H9 (cell line): Measurements from ENCODE around the gene ACOT11. TPM values are rescaled to one million over a fixed set of nuclear protein-coding genes. Genes with fewer than 3 reads are reported as not detected.

Source experiments
- DNase-seq: peaks from one replicate; pipeline ENCODE4 v3.0.0-alpha.2; 2017
- H2AFZ ChIP-seq: one replicate; pipeline ENCODE4 v1.6.1; 2013; ENCODE audit warnings: mild to moderate bottlenecking, low read length, control low read depth, moderate library complexity
- H2AK5ac ChIP-seq: 2 replicates; pipeline ENCODE4 v1.6.1; 2013; ENCODE audit warnings: low read length, control low read depth, mixed read lengths; ENCODE audit not compliant: insufficient read length
- H2BK120ac ChIP-seq: one replicate; pipeline ENCODE4 v1.6.1; 2013; ENCODE audit warnings: low read depth, mild to moderate bottlenecking, low read length, control low read depth, inconsistent platforms; ENCODE audit not compliant: poor library complexity, severe bottlenecking
- H2BK12ac ChIP-seq: 2 replicates; pipeline ENCODE4 v1.6.1; 2013; ENCODE audit warnings: low read length, control low read depth, mixed read lengths, low read depth; ENCODE audit not compliant: insufficient read length
- H2BK15ac ChIP-seq: 2 replicates; pipeline ENCODE4 v1.6.1; 2013; ENCODE audit warnings: low read depth, low read length, control low read depth
- H2BK20ac ChIP-seq: one replicate; pipeline ENCODE4 v1.6.1; 2013; ENCODE audit warnings: low read depth, mild to moderate bottlenecking, low read length, control low read depth, inconsistent platforms; ENCODE audit not compliant: poor library complexity, severe bottlenecking
- H2BK5ac ChIP-seq: 2 replicates; pipeline ENCODE4 v1.6.1; 2013; ENCODE audit warnings: low read length, control low read depth, mixed read lengths; ENCODE audit not compliant: insufficient read length
- H3K14ac ChIP-seq: 2 replicates; pipeline ENCODE4 v1.6.1; 2013; ENCODE audit warnings: low read length, control low read depth; ENCODE audit not compliant: insufficient read depth
- H3K18ac ChIP-seq: 2 replicates; pipeline ENCODE4 v1.6.1; 2013; ENCODE audit warnings: low read depth, mild to moderate bottlenecking, mixed read lengths, low read length, control low read depth; ENCODE audit not compliant: insufficient read length
- H3K23ac ChIP-seq: 2 replicates; pipeline ENCODE4 v1.6.1; 2013; ENCODE audit warnings: low read length, control low read depth, mixed read lengths, low read depth; ENCODE audit not compliant: insufficient read length
- H3K23me2 ChIP-seq: 2 replicates; pipeline ENCODE4 v1.6.1; 2013; ENCODE audit warnings: low read depth, mild to moderate bottlenecking, mixed read lengths, low read length, control low read depth; ENCODE audit not compliant: insufficient read length, poor library complexity, severe bottlenecking
- H3K27ac ChIP-seq: 2 replicates; pipeline ENCODE4 v1.5.1; 2013; ENCODE audit warnings: low read length, control low read depth, mixed read lengths, low read depth; ENCODE audit not compliant: insufficient read length
- H3K27me3 ChIP-seq: 2 replicates; pipeline ENCODE4 v1.6.1; 2013; ENCODE audit warnings: low read length, control low read depth, inconsistent platforms; ENCODE audit not compliant: insufficient read depth
- H3K4ac ChIP-seq: 2 replicates; pipeline ENCODE4 v1.6.1; 2013; ENCODE audit warnings: low read depth, mild to moderate bottlenecking, control low read depth, inconsistent platforms, low read length, moderate library complexity
- H3K4me1 ChIP-seq: 2 replicates; pipeline ENCODE4 v1.6.1; 2013; ENCODE audit warnings: low read length, control low read depth, inconsistent platforms; ENCODE audit not compliant: insufficient read depth
- H3K4me2 ChIP-seq: 2 replicates; pipeline ENCODE4 v1.6.1; 2013; ENCODE audit warnings: low read length, control low read depth, mixed read lengths; ENCODE audit not compliant: insufficient read length, insufficient read depth
- H3K56ac ChIP-seq: 2 replicates; pipeline ENCODE4 v1.6.1; 2013; ENCODE audit warnings: low read depth, mild to moderate bottlenecking, mixed read lengths, low read length, control low read depth; ENCODE audit not compliant: insufficient read length
- H3K79me1 ChIP-seq: 2 replicates; pipeline ENCODE4 v1.6.1; 2013; ENCODE audit warnings: low read depth, mild to moderate bottlenecking, moderate library complexity, low read length, control low read depth, inconsistent platforms; ENCODE audit not compliant: insufficient read depth, poor library complexity, severe bottlenecking
- H3K79me2 ChIP-seq: 2 replicates; pipeline ENCODE4 v1.6.1; 2013; ENCODE audit warnings: low read length, control low read depth, inconsistent platforms; ENCODE audit not compliant: insufficient read depth
- H3K9ac ChIP-seq: 2 replicates; pipeline ENCODE4 v1.6.1; 2013; ENCODE audit warnings: low read length, control low read depth, mixed read lengths; ENCODE audit not compliant: insufficient read length; ENCODE audit errors: extremely low read depth
- H3K9me3 ChIP-seq: one replicate; pipeline ENCODE4 v1.6.1; 2013; ENCODE audit warnings: low read depth, low read length, inconsistent platforms; ENCODE audit not compliant: control insufficient read depth
- H3T11ph ChIP-seq: one replicate; pipeline ENCODE4 v1.6.1; 2013; ENCODE audit warnings: mild to moderate bottlenecking, low read length, control low read depth, inconsistent platforms
- H4K20me1 ChIP-seq: one replicate; pipeline ENCODE4 v1.6.1; 2013; ENCODE audit not compliant: control insufficient read depth, insufficient read length, insufficient read depth
- H4K5ac ChIP-seq: 2 replicates; pipeline ENCODE4 v1.6.1; 2013; ENCODE audit warnings: low read depth, mild to moderate bottlenecking, mixed read lengths, low read length, control low read depth; ENCODE audit not compliant: insufficient read length
- H4K8ac ChIP-seq: replicated peaks from 2 replicates; pipeline ENCODE4 v1.6.1; 2013; ENCODE audit warnings: low read length, control low read depth, mixed read lengths, low read depth; ENCODE audit not compliant: insufficient read length
- H4K91ac ChIP-seq: 2 replicates; pipeline ENCODE4 v1.6.1; 2013; ENCODE audit warnings: low read depth, mild to moderate bottlenecking, moderate library complexity, mixed read lengths, low read length, control low read depth; ENCODE audit not compliant: insufficient read length
- H3K27ac Mint-ChIP-seq, 3 experiments: 2 replicates in 2 of 3; 3 replicates in 1 of 3; pipeline ENCODE4 v1.8.0; 2020 to 2021; ENCODE audit warnings: mixed read lengths in 3 of 3, mild to moderate bottlenecking in 1 of 3, moderate library complexity in 1 of 3
- H3K27me3 Mint-ChIP-seq: 2 replicates; pipeline ENCODE4 v1.8.0; 2021; ENCODE audit warnings: low read depth, mild to moderate bottlenecking, moderate library complexity, mixed read lengths
- H3K36me3 Mint-ChIP-seq, 3 experiments: 2 replicates in 2 of 3; 3 replicates in 1 of 3; pipeline ENCODE4 v1.8.0; 2020 to 2021; ENCODE audit warnings: low read depth in 3 of 3, mixed read lengths in 3 of 3; ENCODE audit not compliant: insufficient read depth in 1 of 3
- H3K4me1 Mint-ChIP-seq, 2 experiments: 2 replicates each; pipeline ENCODE4 v1.8.0; 2020; ENCODE audit warnings: mixed read lengths in 2 of 2
- H3K4me3 Mint-ChIP-seq, 2 experiments: 2 replicates in 1 of 2; 3 replicates in 1 of 2; pipeline ENCODE4 v1.8.0; 2020 to 2021; ENCODE audit warnings: mild to moderate bottlenecking in 2 of 2, mixed read lengths in 2 of 2, moderate library complexity in 1 of 2
- H3K9me3 Mint-ChIP-seq, 2 experiments: 2 replicates in 1 of 2; 3 replicates in 1 of 2; pipeline ENCODE4 v1.8.0; 2020; ENCODE audit warnings: mild to moderate bottlenecking in 2 of 2, mixed read lengths in 2 of 2, moderate library complexity in 1 of 2
- WGBS: extraction: QIAGEN DNeasy Blood & Tissue Kit; methylation state at CpG from one replicate; pipeline ENCODE4 v1.1.7; 2013; ENCODE audit warnings: missing lambda C conversion rate, low lambda C conversion rate, mixed read lengths; ENCODE audit not compliant: insufficient read length; ENCODE audit errors: extremely low coverage; 5-methylcytosine and 5-hydroxymethylcytosine counted together
- total RNA-seq: library from RNA; stranded (reverse); gene quantifications from 2 replicates; pipeline ENCODE4 v1.2.1, GENCODE V29; 2021
- TF ChIP-seq, protein P1 (sequence below): fragments of 200-600 bp; sonication (generic); conservative IDR thresholded peaks from 3 replicates; pipeline ENCODE4 v1.8.0; 2021; ENCODE audit warnings: antibody characterized with exemption, mild to moderate bottlenecking

The ACOT11 gene
- total RNA-seq, 1 experiment from 2014 or later = 4.0 TPM

- Histone ChIP-seq H3K79me1 (no peaks in the 10 kb centered on the region), H3K18ac (no peak overlapping the region), H2BK20ac (no peak overlapping the region), H3K56ac (no peak overlapping the region), H3K23ac (no peak overlapping the region), H4K8ac (no peak overlapping the region), H2AFZ (no peak overlapping the region), H2BK15ac (no peak overlapping the region), H3K4me1 (no peaks in the 10 kb centered on the region; the same call in 1 of the 2 replicates), H3K4ac (no peak overlapping the region), H3K27ac (no peak overlapping the region), H4K20me1 (no peaks in the 10 kb centered on the region), H3K9ac (no peak overlapping the region), H2BK5ac (no peak overlapping the region), H2AK5ac (no peak overlapping the region), H4K5ac (no peak overlapping the region), H2BK120ac (no peak overlapping the region), H3K4me2 (no peak overlapping the region), H2BK12ac (no peak overlapping the region), H3T11ph (no peak overlapping the region), H3K9me3 (no peaks in the 10 kb centered on the region), H3K14ac (no peak overlapping the region), H4K91ac (no peak overlapping the region), H3K23me2 (no peaks in the 10 kb centered on the region), H3K27me3 (no peaks in the 10 kb centered on the region), H3K79me2 (no peaks in the 10 kb centered on the region)
- Mint-ChIP-seq H3K4me3 (no peak overlapping the region), H3K4me1 (peaks cover 17 to 31% of the 10 kb centered on the region in 2 experiments), H3K9me3 (no peaks in the 10 kb centered on the region), H3K36me3 (no peaks in the 10 kb centered on the region; a peak in 1 of 7 replicates), H3K27ac (peak overlapping the region in 2 of 3 experiments; percentile 15 to 85; a peak in 2 of 7 replicates), H3K27me3 (no peaks in the 10 kb centered on the region; the same call in 1 of the 2 replicates)
- TF ChIP-seq, protein P1, sequence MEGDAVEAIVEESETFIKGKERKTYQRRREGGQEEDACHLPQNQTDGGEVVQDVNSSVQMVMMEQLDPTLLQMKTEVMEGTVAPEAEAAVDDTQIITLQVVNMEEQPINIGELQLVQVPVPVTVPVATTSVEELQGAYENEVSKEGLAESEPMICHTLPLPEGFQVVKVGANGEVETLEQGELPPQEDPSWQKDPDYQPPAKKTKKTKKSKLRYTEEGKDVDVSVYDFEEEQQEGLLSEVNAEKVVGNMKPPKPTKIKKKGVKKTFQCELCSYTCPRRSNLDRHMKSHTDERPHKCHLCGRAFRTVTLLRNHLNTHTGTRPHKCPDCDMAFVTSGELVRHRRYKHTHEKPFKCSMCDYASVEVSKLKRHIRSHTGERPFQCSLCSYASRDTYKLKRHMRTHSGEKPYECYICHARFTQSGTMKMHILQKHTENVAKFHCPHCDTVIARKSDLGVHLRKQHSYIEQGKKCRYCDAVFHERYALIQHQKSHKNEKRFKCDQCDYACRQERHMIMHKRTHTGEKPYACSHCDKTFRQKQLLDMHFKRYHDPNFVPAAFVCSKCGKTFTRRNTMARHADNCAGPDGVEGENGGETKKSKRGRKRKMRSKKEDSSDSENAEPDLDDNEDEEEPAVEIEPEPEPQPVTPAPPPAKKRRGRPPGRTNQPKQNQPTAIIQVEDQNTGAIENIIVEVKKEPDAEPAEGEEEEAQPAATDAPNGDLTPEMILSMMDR = no peak
- WGBS = no CpG with 5 or more reads among the region's 19 CpGs
- no peak for DNase-seq
These were observed 60.0 kb downstream of the ACOT11 start for GRCh38 chr1:54607821-54608565.
